HT1080 (cell line): ENCODE results near the gene FRRS1L. TPM values are rescaled to one million over a fixed set of nuclear protein-coding genes. Genes with fewer than 3 reads are reported as not detected.
"Not testable (repeated sequence)": the region's sequence is repeated elsewhere in the genome, so short reads cannot be mapped to it uniquely, and the experiment has no call there.

Source experiments
- DNase-seq: peaks from one replicate; pipeline ENCODE4 v3.0.0-alpha.2; 2015; ENCODE audit warnings: low read depth
- total RNA-seq: library from RNA; depleted of rRNA; stranded (reverse); fragments of >200 nt; shearing (Covaris generic); gene quantifications from 2 replicates; pipeline ENCODE4 v1.2.3, GENCODE V29; 2014

The FRRS1L gene
- total RNA-seq, 1 experiment from 2014 or later, result not detected

GRCh38 chr9:109134167-109134578 lies 32.9 kb downstream of the FRRS1L start:
- no peak for DNase-seq

GRCh38 chr9:109133533-109133932 lies 33.5 kb downstream of the FRRS1L start:
- DNase-seq, result no peak

GRCh38 chr9:109132567-109133021 lies 34.5 kb downstream of the FRRS1L start:
- no peak for DNase-seq

GRCh38 chr9:109129470-109130197 lies 37.4 kb downstream of the FRRS1L start:
- no peak for DNase-seq

- not testable (repeated sequence) for DNase-seq
These were observed 40.4 kb downstream of the FRRS1L start for GRCh38 chr9:109126671-109127070.

GRCh38 chr9:109124121-109124520 lies 42.9 kb downstream of the FRRS1L start:
- DNase-seq, result no peak

- DNase-seq, result no peak
These were observed 44.1 kb downstream of the FRRS1L start for GRCh38 chr9:109122726-109123621.

- no peak for DNase-seq
These were observed 45.7 kb downstream of the FRRS1L start for GRCh38 chr9:109121232-109121796.

GRCh38 chr9:109120204-109120789 lies 46.8 kb downstream of the FRRS1L start:
- no peak for DNase-seq

- peak; percentile 99 for DNase-seq
These were observed 47.4 kb downstream of the FRRS1L start, which contains the start of gene TMEM245 for GRCh38 chr9:109119439-109120203. TMEM245 (minus strand) TSS chr9:109119947; CDS start chr9:109119913, 34 bp downstream.

- DNase-seq, result peak; percentile 17
These were observed 48.1 kb downstream of the FRRS1L start for GRCh38 chr9:109118808-109119438.

- peak; percentile 81 for DNase-seq
These were observed 48.9 kb downstream of the FRRS1L start for GRCh38 chr9:109117856-109118807.

GRCh38 chr9:109115931-109116526 lies 51.0 kb downstream of the FRRS1L start:
- no peak for DNase-seq

- DNase-seq, result no peak
These were observed 52.4 kb downstream of the FRRS1L start for GRCh38 chr9:109114670-109115069.

GRCh38 chr9:109113892-109114609 lies 53.0 kb downstream of the FRRS1L start:
- no peak for DNase-seq

GRCh38 chr9:109113254-109113653 lies 53.8 kb downstream of the FRRS1L start:
- no peak for DNase-seq

GRCh38 chr9:109110329-109111021 lies 56.6 kb downstream of the FRRS1L start:
- peak; percentile 82 for DNase-seq
